Measurements from ENCODE around the gene SUSD6. TPM values are rescaled to one million over a fixed set of nuclear protein-coding genes. Genes with fewer than 3 reads are reported as not detected.

SUSD6 gene
- total RNA-seq, 2 donors from 2014 or later = 24.6 to 25.1 TPM

DNA sequence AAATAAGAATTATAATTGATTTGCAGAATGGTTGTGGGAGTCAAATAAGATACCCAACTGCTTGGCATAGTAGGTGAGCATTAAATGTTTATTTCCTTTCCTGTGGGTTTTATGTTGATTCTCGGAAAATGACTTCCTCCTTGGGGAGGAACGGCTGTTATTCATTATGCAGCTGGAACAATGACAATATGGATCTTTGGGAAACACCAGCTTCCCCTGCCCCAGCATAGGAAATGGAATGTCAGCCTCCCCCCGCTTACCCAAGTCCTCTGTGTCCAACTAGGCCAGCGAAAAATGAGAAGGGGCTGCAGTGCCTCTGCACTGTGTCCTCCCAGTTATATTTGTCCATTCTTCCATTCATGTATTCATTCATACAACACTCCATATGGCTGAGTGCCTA lies 25.0 kb upstream of the SUSD6 start:
- no peak overlapping the region for H3K27ac ChIP-seq
- H3K9me3 ChIP-seq = no peaks in the 10 kb centered on the region
- H3K4me3 ChIP-seq = no peak overlapping the region
- H3K36me3 ChIP-seq (replicated peaks in 1 of 2; ENCODE audit: insufficient read depth in 1 of 2, low read depth in 2 of 2) = no peaks in the 10 kb centered on the region
- intact Hi-C loops (cut with DNase I) = no loop called here
- WGBS, 2 donors = 71 to 73% methylated on average over 4 of the region's 4 CpGs
- TF ChIP-seq, protein P1, sequence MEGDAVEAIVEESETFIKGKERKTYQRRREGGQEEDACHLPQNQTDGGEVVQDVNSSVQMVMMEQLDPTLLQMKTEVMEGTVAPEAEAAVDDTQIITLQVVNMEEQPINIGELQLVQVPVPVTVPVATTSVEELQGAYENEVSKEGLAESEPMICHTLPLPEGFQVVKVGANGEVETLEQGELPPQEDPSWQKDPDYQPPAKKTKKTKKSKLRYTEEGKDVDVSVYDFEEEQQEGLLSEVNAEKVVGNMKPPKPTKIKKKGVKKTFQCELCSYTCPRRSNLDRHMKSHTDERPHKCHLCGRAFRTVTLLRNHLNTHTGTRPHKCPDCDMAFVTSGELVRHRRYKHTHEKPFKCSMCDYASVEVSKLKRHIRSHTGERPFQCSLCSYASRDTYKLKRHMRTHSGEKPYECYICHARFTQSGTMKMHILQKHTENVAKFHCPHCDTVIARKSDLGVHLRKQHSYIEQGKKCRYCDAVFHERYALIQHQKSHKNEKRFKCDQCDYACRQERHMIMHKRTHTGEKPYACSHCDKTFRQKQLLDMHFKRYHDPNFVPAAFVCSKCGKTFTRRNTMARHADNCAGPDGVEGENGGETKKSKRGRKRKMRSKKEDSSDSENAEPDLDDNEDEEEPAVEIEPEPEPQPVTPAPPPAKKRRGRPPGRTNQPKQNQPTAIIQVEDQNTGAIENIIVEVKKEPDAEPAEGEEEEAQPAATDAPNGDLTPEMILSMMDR (IDR thresholded peaks at IDR 0.05) = no peak
- no peak for TF ChIP-seq POLR2A (IDR thresholded peaks at IDR 0.05)
- ATAC-seq = no peak
- H3K27me3 ChIP-seq = no peaks in the 10 kb centered on the region
- no peak for DNase-seq
- H3K4me1 ChIP-seq = no peaks in the 10 kb centered on the region

DNA sequence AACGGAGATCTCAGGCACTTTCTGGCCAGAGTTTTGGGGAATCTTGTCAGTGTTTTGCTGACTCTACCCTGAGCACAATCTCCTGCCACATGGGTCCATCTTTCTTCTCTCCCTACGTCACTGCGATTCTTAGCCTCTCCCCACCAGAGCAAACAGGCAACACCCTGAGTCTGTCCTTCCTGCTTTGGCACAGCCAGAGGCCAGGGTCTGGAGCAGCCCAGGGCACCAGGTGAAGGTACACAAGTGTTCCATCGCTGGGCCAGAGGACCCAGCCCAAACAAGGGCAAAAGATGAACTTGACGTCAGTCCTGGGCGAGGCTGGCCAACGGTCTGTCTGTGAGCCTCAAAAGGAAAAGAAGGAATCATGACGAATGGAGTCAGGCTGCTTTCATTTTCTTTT lies 24.0 kb upstream of the SUSD6 start:
- no peaks in the 10 kb centered on the region for H3K36me3 ChIP-seq (replicated peaks in 1 of 2; ENCODE audit: insufficient read depth in 1 of 2, low read depth in 2 of 2)
- no peak for ATAC-seq
- H3K27ac ChIP-seq = no peak overlapping the region
- H3K9me3 ChIP-seq = no peaks in the 10 kb centered on the region
- DNase-seq = no peak
- TF ChIP-seq, protein P1 (IDR thresholded peaks at IDR 0.05) = no peak
- TF ChIP-seq POLR2A (IDR thresholded peaks at IDR 0.05) = no peak
- H3K4me3 ChIP-seq = no peak overlapping the region
- H3K27me3 ChIP-seq = no peaks in the 10 kb centered on the region
- H3K4me1 ChIP-seq = no peaks in the 10 kb centered on the region
- WGBS, 2 donors = 65 to 66% methylated on average over 8 of the region's 8 CpGs
- intact Hi-C loops (cut with DNase I) = no loop called here

DNA sequence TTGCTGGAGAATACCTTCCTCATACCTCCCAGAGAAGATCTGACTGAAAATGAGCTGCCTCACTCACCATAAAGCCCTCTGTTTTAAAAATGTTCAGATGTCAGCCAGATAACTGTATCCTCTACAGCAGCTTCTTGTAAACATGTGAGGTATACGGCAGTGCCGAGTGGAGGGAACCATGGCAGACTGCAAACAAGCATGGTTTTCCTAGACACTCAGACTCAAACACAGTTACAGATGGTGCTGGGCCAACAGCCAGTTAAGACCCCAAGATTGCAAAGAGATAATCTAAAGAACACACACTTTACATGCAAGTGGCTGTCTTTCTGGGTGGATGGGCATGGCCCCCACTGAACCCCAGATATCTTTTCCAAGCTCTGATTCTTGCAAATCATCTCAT lies 20.1 kb upstream of the SUSD6 start:
- no peak overlapping the region for H3K4me3 ChIP-seq
- WGBS, 2 donors = 80 to 90% methylated on average over 2 of the region's 2 CpGs
- no peaks in the 10 kb centered on the region for H3K27me3 ChIP-seq
- H3K4me1 ChIP-seq = no peaks in the 10 kb centered on the region
- no peak overlapping the region for H3K27ac ChIP-seq
- no peaks in the 10 kb centered on the region for H3K9me3 ChIP-seq
- ATAC-seq (no peak), DNase-seq (no peak)
- TF ChIP-seq, protein P1 (IDR thresholded peaks at IDR 0.05) = no peak
- TF ChIP-seq POLR2A (IDR thresholded peaks at IDR 0.05) = no peak
- H3K36me3 ChIP-seq (replicated peaks in 1 of 2; ENCODE audit: insufficient read depth in 1 of 2, low read depth in 2 of 2) = no peaks in the 10 kb centered on the region
- intact Hi-C loops (cut with DNase I) = no loop called here

DNA sequence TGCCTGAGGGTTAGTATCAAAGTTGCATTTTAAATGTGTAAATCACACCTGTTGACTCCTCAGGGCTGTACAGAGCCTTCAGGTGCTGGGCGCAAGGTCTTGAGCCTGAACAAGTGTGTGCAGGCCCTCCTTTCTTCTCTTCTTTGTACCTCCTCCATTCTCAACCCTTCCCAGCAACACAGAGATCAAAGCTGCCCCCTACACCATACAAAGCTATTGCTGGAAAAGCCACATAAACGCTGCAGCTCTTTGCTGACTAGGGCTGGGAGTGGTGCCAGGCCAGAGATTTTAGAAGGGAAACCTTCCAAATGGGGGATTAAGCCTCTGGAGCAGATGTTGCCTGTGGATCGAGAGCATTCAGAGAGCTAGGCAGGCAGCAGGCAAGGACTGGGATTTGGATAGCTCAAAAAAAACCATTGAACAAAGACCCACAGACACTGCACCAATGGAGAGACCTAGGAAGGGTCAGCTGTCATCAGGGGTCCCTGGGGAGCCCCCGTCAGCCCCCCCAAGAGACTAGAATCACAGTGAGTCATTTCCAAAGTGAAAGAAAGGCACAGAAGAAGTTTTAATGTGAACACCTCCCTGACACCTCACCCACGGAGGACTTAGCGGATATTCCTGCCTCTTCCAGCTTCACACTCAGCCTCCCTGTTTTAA lies 18.2 kb upstream of the SUSD6 start:
- no peak for DNase-seq

More for the DNA sequence above, 18.2 kb upstream of the SUSD6 start:
- Histone ChIP-seq H3K9me3 (no peaks in the 10 kb centered on the region), H3K4me3 (no peak overlapping the region), H3K27me3 (no peaks in the 10 kb centered on the region), H3K27ac (no peak overlapping the region), H3K4me1 (no peaks in the 10 kb centered on the region), H3K36me3 (replicated peaks in 1 of 2; ENCODE audit: insufficient read depth in 1 of 2, low read depth in 2 of 2) (no peaks in the 10 kb centered on the region)
- WGBS, 2 donors = 57 to 61% methylated on average over 6 of the region's 6 CpGs
- no peak for ATAC-seq
- intact Hi-C loops (cut with DNase I) = no loop called here
- TF ChIP-seq POLR2A (IDR thresholded peaks at IDR 0.05) = no peak
- TF ChIP-seq, protein P1 (IDR thresholded peaks at IDR 0.05) = no peak
